ENCODE measurements around the gene DDC.

Gene DDC

DNA sequence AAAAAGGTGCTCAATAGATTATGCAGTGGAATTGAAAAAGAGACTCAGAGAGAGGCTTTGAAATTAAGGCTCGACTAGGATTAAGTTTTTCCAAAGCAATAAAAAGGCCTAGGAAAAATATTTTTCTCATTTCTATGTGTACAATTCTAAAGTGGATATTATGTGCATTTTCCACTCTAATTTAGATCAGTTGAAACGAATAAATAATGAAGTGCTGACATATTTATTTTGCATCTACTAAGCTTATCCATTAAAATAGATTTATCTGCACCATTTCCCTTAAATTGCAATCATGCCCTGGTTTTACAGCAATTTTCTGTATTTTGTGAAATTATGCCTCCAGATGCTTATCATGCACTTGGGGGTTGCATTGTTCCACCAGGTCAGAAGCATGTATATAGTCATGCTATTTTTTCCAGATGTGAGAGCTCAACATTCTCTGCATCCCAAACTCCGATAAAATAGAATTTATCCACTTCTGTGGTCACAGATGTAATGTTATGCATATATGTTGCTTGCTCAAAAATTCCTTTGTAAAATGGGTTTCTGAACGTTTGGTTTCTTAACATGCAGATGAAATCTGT, 133.4 kb downstream of the DDC start:
- DNase-seq (ENCODE audit: low read depth): no peak
- TF ChIP-seq, protein P1, sequence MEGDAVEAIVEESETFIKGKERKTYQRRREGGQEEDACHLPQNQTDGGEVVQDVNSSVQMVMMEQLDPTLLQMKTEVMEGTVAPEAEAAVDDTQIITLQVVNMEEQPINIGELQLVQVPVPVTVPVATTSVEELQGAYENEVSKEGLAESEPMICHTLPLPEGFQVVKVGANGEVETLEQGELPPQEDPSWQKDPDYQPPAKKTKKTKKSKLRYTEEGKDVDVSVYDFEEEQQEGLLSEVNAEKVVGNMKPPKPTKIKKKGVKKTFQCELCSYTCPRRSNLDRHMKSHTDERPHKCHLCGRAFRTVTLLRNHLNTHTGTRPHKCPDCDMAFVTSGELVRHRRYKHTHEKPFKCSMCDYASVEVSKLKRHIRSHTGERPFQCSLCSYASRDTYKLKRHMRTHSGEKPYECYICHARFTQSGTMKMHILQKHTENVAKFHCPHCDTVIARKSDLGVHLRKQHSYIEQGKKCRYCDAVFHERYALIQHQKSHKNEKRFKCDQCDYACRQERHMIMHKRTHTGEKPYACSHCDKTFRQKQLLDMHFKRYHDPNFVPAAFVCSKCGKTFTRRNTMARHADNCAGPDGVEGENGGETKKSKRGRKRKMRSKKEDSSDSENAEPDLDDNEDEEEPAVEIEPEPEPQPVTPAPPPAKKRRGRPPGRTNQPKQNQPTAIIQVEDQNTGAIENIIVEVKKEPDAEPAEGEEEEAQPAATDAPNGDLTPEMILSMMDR (IDR thresholded peaks at IDR 0.05; ENCODE audit: low read depth, low read length, missing control alignments): no peak
- in situ Hi-C loops (cut with HindIII; ENCODE audit: low sequenced_read_pairs): no loop called here
- no peak overlapping the region for H3K4me3 ChIP-seq (ENCODE audit: low read depth, low read length)

DNA sequence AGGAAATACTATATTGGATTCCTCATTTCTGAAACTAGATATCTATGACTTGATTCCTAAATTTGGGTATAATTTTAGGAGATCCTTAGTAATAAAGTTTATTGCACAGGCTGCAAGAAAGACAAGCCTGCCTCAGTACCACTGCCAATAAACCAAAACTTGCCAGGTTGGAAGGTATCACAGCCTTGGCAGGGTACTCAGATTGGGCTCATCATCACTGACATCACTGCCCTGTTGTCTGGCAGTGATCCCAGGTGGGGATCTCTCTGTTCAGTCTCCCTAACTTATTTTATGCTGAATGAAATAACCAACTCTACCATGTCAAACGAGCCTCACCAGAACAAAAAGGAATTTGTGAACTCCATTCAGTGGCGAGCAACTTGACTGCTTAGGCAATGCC, 133.9 kb downstream of the DDC start:
- H3K4me3 ChIP-seq (ENCODE audit: low read depth, low read length): no peak overlapping the region
- DNase-seq (ENCODE audit: low read depth): no peak
- TF ChIP-seq, protein P1 (IDR thresholded peaks at IDR 0.05; ENCODE audit: low read depth, low read length, missing control alignments): no peak
- in situ Hi-C loops (cut with HindIII; ENCODE audit: low sequenced_read_pairs): no loop called here

DNA sequence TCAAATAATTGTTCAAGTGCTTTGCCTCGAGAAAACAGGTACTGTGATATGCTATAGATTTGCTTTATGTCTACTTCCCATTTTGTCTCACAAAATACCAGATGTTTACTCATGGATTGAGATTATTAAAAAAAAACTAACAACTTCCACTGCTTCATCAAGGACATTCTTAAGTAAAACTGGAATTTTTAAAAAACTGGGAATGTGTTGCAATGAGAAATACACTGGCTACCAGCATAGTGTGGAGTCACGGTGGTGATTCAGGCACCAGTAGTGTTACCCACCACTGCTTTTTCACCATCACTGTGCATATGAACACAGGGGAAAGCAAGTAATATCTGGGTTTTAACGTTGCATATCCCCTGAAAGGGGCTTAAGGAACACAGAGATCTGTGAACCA, 136.3 kb downstream of the DDC start:
- H3K4me3 ChIP-seq (ENCODE audit: low read depth, low read length): no peak overlapping the region
- TF ChIP-seq, protein P1 (IDR thresholded peaks at IDR 0.05; ENCODE audit: low read depth, low read length, missing control alignments): no peak
- in situ Hi-C loops (cut with HindIII; ENCODE audit: low sequenced_read_pairs): no loop called here
- no peak for DNase-seq (ENCODE audit: low read depth)

DNA sequence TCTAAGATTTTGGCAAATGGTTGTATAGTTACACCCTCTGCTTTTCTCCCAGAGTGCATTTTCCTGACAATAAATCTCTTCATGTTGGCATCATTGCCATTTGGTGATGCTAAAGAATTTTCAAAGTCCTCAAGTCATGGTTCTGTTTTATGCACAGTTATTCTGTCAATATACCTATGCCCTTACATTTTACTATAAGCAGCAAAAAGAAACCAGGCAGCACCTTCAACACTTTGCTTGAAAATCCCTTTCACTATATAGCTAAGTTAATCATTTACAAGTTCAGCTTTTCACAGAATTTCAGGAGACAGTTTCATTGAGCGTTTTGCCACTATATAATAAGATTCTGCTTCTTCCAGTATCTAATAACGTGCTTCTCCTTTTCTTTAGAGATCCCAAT, 137.7 kb downstream of the DDC start:
- no peak for DNase-seq (ENCODE audit: low read depth)
- in situ Hi-C loops (cut with HindIII; ENCODE audit: low sequenced_read_pairs): no loop called here
- TF ChIP-seq, protein P1 (IDR thresholded peaks at IDR 0.05; ENCODE audit: low read depth, low read length, missing control alignments): no peak
- no peak overlapping the region for H3K4me3 ChIP-seq (ENCODE audit: low read depth, low read length)

DNA sequence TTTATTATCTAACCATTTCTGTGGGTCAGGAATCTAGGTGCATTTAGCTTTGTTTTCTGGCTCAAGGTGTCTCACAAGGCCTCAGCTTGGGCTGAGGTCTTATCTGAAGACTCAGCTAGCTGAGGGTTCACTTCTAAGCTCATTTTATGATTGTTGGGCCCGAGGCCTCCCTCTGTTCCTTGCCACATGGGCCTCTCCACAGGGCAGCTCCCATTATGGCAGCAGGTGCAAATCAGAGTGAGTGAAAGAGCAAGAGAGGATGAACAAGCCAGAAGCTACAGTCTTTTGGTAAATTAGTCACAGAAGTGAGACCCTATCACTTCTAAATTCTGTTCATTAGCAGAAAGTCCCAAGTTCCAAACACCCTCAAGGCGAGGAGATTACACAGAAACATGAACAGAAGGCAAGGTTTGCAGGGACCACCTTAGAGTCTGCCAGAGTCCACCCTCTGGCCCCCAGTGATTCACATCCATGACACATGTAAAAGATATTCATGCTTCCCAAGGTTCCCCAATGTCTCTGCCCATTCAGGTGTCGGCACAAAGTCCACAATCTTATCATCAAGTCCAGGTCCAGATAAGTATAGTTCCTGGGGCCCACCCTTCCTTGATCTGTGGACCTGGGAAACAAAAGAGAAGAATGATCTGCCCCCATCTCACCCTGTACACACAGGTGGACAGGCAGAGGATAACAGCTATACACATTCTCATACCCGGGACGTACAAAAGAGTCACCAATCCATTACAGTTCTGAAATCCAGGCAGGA, 138.7 kb downstream of the DDC start:
- TF ChIP-seq, protein P1 (IDR thresholded peaks at IDR 0.05; ENCODE audit: low read depth, low read length, missing control alignments): no peak
- in situ Hi-C loops (cut with HindIII; ENCODE audit: low sequenced_read_pairs): no loop called here
- no peak for DNase-seq (ENCODE audit: low read depth)
- no peak overlapping the region for H3K4me3 ChIP-seq (ENCODE audit: low read depth, low read length)

DNA sequence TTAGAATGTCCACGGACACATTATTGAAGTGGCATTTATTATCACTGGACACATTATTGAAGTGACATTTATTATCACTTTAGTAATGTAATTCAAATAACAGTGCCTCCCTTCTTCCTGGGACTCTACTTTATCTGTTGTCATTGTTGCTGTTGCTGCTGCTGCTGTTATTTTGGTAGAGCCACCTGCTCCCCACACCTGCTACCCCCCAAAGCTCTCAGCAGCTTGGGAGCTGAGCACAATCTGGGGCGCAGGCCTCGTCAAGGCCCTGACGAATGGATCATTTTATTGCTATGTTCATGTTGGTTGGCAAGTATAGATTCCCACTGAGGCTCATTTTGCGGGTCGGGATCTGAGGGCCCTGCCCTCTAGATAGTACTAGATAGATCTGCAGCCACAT, 139.9 kb downstream of the DDC start:
- TF ChIP-seq, protein P1 (IDR thresholded peaks at IDR 0.05; ENCODE audit: low read depth, low read length, missing control alignments): no peak
- DNase-seq (ENCODE audit: low read depth): no peak
- in situ Hi-C loops (cut with HindIII; ENCODE audit: low sequenced_read_pairs): no loop called here
- no peak overlapping the region for H3K4me3 ChIP-seq (ENCODE audit: low read depth, low read length)
